DND-41 (cell line): ENCODE results near the gene ALKBH7.
"Not testable (repeated sequence)": the region's sequence is repeated elsewhere in the genome, so short reads cannot be mapped to it uniquely, and the experiment has no call there.

Source experiments
- ATAC-seq: fragments of 200-7000 bp; cut with Tn5 transposase; 3 replicates; pipeline ENCODE4 v1.9.1; 2021; ENCODE audit warnings: low read depth; ENCODE audit not compliant: insufficient read depth
- DNase-seq: peaks from one replicate; pipeline ENCODE4 v3.0.0-alpha.2; 2020
- H2AFZ ChIP-seq: 2 replicates; pipeline ENCODE4 v1.6.0; 2012; ENCODE audit warnings: low read depth, low read length
- H3K27ac ChIP-seq: 2 replicates; pipeline ENCODE4 v1.5.1; 2012; ENCODE audit warnings: low read length, inconsistent platforms
- H3K27me3 ChIP-seq: fragments of 200-600 bp; sonication (generic); 2 replicates; pipeline ENCODE4 v1.6.0; 2012; ENCODE audit warnings: low read length, mild to moderate bottlenecking, inconsistent platforms; ENCODE audit not compliant: insufficient read depth, poor library complexity
- H3K36me3 ChIP-seq: 2 replicates; pipeline ENCODE4 v1.5.1; 2012; ENCODE audit warnings: low read length, inconsistent platforms; ENCODE audit not compliant: insufficient read depth
- H3K4me1 ChIP-seq: 2 replicates; pipeline ENCODE4 v1.5.1; 2012; ENCODE audit warnings: mild to moderate bottlenecking, low read length; ENCODE audit not compliant: insufficient read depth
- H3K4me2 ChIP-seq: 2 replicates; pipeline ENCODE4 v1.6.0; 2012; ENCODE audit warnings: mild to moderate bottlenecking, moderate library complexity, low read length, inconsistent platforms; ENCODE audit not compliant: insufficient read depth
- H3K4me3 ChIP-seq, 2 experiments: fragments of 200-600 bp in 1 of 2; shearing (Covaris generic) in 1 of 2; 2 replicates each; pipeline ENCODE4 v1.5.1; 2012 to 2016; ENCODE audit warnings: inconsistent platforms in 2 of 2, low read length in 2 of 2, mild to moderate bottlenecking in 2 of 2, low read depth in 1 of 2, moderate library complexity in 1 of 2
- H3K79me2 ChIP-seq: 2 replicates; pipeline ENCODE4 v1.6.0; 2012; ENCODE audit warnings: low read length, inconsistent platforms; ENCODE audit not compliant: insufficient read depth
- H3K9ac ChIP-seq: 2 replicates; pipeline ENCODE4 v1.6.0; 2012; ENCODE audit warnings: low read depth, mild to moderate bottlenecking, inconsistent platforms, low read length, moderate library complexity
- H3K9me3 ChIP-seq: 2 replicates; pipeline ENCODE4 v1.5.1; 2012; ENCODE audit warnings: low read length, moderate library complexity, mild to moderate bottlenecking, inconsistent platforms; ENCODE audit not compliant: insufficient read depth, severe bottlenecking
- H4K20me1 ChIP-seq: 2 replicates; pipeline ENCODE4 v1.6.0; 2012; ENCODE audit warnings: low read length; ENCODE audit not compliant: insufficient read depth
- CTCF ChIP-seq: IDR thresholded peaks from 2 replicates; pipeline ENCODE4 v1.5.1; 2012; ENCODE audit warnings: borderline replicate concordance, low read length, moderate library complexity, mild to moderate bottlenecking; ENCODE audit not compliant: poor library complexity, severe bottlenecking; ENCODE audit errors: extremely low read depth
- EZH2 ChIP-seq: IDR thresholded peaks from 3 replicates; pipeline ENCODE4 v1.6.1; 2012; ENCODE audit warnings: borderline replicate concordance, low read depth, mild to moderate bottlenecking, moderate library complexity, low read length, inconsistent platforms; ENCODE audit not compliant: severe bottlenecking

The ALKBH7 gene

GRCh38 chr19:6340493-6341201 is 31.9 kb upstream of the ALKBH7 start:
- no peak for DNase-seq
- TF ChIP-seq CTCF = peak; percentile 6
- no peak for TF ChIP-seq EZH2
- Histone ChIP-seq H3K4me1 (no peaks in the 10 kb centered on the region), H4K20me1 (no peaks in the 10 kb centered on the region), H3K27ac (no peak overlapping the region), H3K4me2 (no peak overlapping the region), H3K79me2 (no peaks in the 10 kb centered on the region), H2AFZ (no peak overlapping the region), H3K36me3 (no peaks in the 10 kb centered on the region), H3K27me3 (no peaks in the 10 kb centered on the region), H3K9ac (no peak overlapping the region), H3K4me3 (no peak overlapping the region), H3K9me3 (no peaks in the 10 kb centered on the region)
- ATAC-seq = no peak; the same call in 2 of the 3 replicates

DNA sequence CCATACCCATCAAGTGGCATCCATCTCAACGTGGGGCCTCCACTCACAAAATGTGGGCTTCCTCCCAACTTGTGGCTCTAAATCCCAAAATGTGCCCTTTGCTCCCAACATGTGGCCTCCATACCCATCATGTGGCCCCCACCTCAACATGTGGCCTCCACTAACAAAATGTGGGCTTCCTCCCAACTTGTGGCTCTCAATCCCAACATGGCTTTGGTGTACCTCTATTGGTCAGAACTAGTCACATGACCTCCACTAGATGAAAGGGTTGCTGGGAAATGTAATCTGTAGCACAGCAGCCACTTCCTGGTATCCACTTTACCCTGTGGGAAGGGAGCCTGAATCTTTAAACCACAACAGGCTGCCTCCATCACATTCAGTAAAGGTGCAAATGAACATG is 29.1 kb upstream of the ALKBH7 start:
- no peaks in the 10 kb centered on the region for H3K27me3 ChIP-seq
- DNase-seq = no peak
- TF ChIP-seq CTCF = no peak
- no peak for TF ChIP-seq EZH2
- H3K27ac ChIP-seq = no peak overlapping the region
- H3K9me3 ChIP-seq = no peaks in the 10 kb centered on the region
- no peak for ATAC-seq
- H4K20me1 ChIP-seq = no peaks in the 10 kb centered on the region
- peak overlapping the region; percentile 58 for H2AFZ ChIP-seq
- H3K4me2 ChIP-seq = no peak overlapping the region
- no peak overlapping the region for H3K9ac ChIP-seq
- H3K79me2 ChIP-seq = no peaks in the 10 kb centered on the region
- H3K4me3 ChIP-seq = no peak overlapping the region
- no peaks in the 10 kb centered on the region for H3K4me1 ChIP-seq
- H3K36me3 ChIP-seq = no peaks in the 10 kb centered on the region

- not testable (repeated sequence) for ATAC-seq, H4K20me1 ChIP-seq, H3K27me3 ChIP-seq, H3K9me3 ChIP-seq, H2AFZ ChIP-seq, H3K4me1 ChIP-seq, H3K4me3 ChIP-seq, H3K4me2 ChIP-seq, DNase-seq, H3K79me2 ChIP-seq, H3K9ac ChIP-seq, H3K27ac ChIP-seq, H3K36me3 ChIP-seq
Observed at GRCh38 chr19:6349271-6349670, 23.3 kb upstream of the ALKBH7 start.

DNA sequence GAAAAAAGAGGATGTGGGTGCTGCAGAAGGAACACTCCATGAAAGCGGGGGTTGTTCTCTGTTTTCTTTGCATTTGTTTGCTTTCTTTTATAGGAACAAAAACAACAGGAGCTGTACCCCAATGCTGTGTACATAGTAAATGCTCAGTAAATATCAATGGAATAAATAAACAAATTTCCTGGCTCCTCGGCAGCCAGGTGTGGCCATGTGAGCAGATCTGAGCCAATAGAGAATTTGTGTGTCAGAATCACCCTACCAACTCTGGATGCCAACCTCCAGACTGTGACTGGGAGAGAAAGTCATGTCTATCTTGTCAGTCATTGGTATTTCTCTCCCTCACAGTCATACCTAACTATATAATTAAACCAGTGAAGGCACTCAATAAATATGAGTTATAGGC is 21.9 kb upstream of the ALKBH7 start:
- H3K9me3 ChIP-seq = no peaks in the 10 kb centered on the region
- DNase-seq = no peak
- no peaks in the 10 kb centered on the region for H3K27me3 ChIP-seq
- H2AFZ ChIP-seq = no peak overlapping the region
- TF ChIP-seq EZH2 (no peak), CTCF (no peak)
- no peaks in the 10 kb centered on the region for H4K20me1 ChIP-seq
- H3K4me1 ChIP-seq = no peaks in the 10 kb centered on the region
- H3K27ac ChIP-seq = no peak overlapping the region
- no peak for ATAC-seq
- H3K36me3 ChIP-seq = no peaks in the 10 kb centered on the region
- no peak overlapping the region for H3K9ac ChIP-seq
- no peak overlapping the region for H3K4me2 ChIP-seq
- H3K4me3 ChIP-seq = no peak overlapping the region
- H3K79me2 ChIP-seq = no peaks in the 10 kb centered on the region
